ENCODE measurements around the gene STAT2.

- TF ChIP-seq TAF1 (IDR thresholded peaks at IDR 0.05; ENCODE audit: borderline replicate concordance, low read depth, low read length), result no peak
- TF ChIP-seq POLR2A (IDR thresholded peaks at IDR 0.05; ENCODE audit: low read depth, low read length), result no peak
- TF ChIP-seq POLR2AphosphoS5 (IDR thresholded peaks at IDR 0.05; ENCODE audit: low read depth, low read length), result no peak
Observed at GRCh38 chr12:56337753-56338251, 22.1 kb downstream of the STAT2 start.

Data from GM12892 (cell line).